HG02798 (cell line): ENCODE results near the gene UBL4B.

Source experiments
- ATAC-seq: cut with Tn5 transposase; IDR thresholded peaks from one replicate; pipeline ENCODE4 v1.9.1; 2021; ENCODE audit warnings: mild to moderate bottlenecking; ENCODE audit not compliant: unreplicated experiment, poor library complexity

The UBL4B gene

GRCh38 chr1:110084227-110085078 is 27.8 kb upstream of the UBL4B start:
- ATAC-seq: no peak

- no peak for ATAC-seq
These were observed 26.6 kb upstream of the UBL4B start for GRCh38 chr1:110085671-110086070.

- no peak for ATAC-seq
These were observed 25.3 kb upstream of the UBL4B start for GRCh38 chr1:110086961-110087360.

GRCh38 chr1:110087812-110088738 is 24.2 kb upstream of the UBL4B start:
- ATAC-seq: peak; percentile 57

- no peak for ATAC-seq
These were observed 23.4 kb upstream of the UBL4B start for GRCh38 chr1:110088739-110089316.

GRCh38 chr1:110089561-110090275 is 22.5 kb upstream of the UBL4B start:
- ATAC-seq: no peak

- no peak for ATAC-seq
These were observed 20.9 kb upstream of the UBL4B start for GRCh38 chr1:110091381-110091780.

GRCh38 chr1:110091791-110092190 is 20.5 kb upstream of the UBL4B start:
- ATAC-seq: no peak

GRCh38 chr1:110092991-110093390 is 19.3 kb upstream of the UBL4B start:
- no peak for ATAC-seq

GRCh38 chr1:110094931-110095654 is 17.1 kb upstream of the UBL4B start:
- no peak for ATAC-seq

- no peak for ATAC-seq
These were observed 14.6 kb upstream of the UBL4B start for GRCh38 chr1:110097507-110098221.

- no peak for ATAC-seq
These were observed 13.8 kb upstream of the UBL4B start for GRCh38 chr1:110098222-110099026.

GRCh38 chr1:110100335-110100734 is 11.9 kb upstream of the UBL4B start:
- ATAC-seq: no peak

- no peak for ATAC-seq
These were observed 10.2 kb upstream of the UBL4B start for GRCh38 chr1:110102081-110102480.

GRCh38 chr1:110106013-110106941 is 6.0 kb upstream of the UBL4B start:
- no peak for ATAC-seq

- no peak for ATAC-seq
These were observed 4.3 kb upstream of the UBL4B start for GRCh38 chr1:110107867-110108469.

GRCh38 chr1:110111081-110111480 is 1.2 kb upstream of the UBL4B start:
- no peak for ATAC-seq
